Measurements from ENCODE around the gene TBCA.
A peak's percentile ranks its signal among the peaks of the same experiment; 100 is the strongest.

Gene TBCA

GRCh38 chr5:77775790-77776553, at the start of gene TBCA:
TSS of gene TBCA (minus strand) at chr5:77776339. CDS start at chr5:77776257, 82 bp downstream.
- peak; percentile 90 for DNase-seq

- no peak for DNase-seq
These were observed 48.8 kb upstream of the TBCA start for GRCh38 chr5:77824981-77825380.

- DNase-seq = no peak
These were observed 40.5 kb upstream of the TBCA start for GRCh38 chr5:77816686-77817085.

- DNase-seq = no peak
These were observed 36.9 kb upstream of the TBCA start for GRCh38 chr5:77812926-77813589.

- no peak for DNase-seq
These were observed 30.2 kb upstream of the TBCA start for GRCh38 chr5:77806213-77806843.

GRCh38 chr5:77798456-77798855, 22.3 kb upstream of the TBCA start:
- no peak for DNase-seq

GRCh38 chr5:77797136-77797535, 21.0 kb upstream of the TBCA start:
- no peak for DNase-seq

- DNase-seq = no peak
These were observed 19.7 kb upstream of the TBCA start for GRCh38 chr5:77795846-77796245.

- no peak for DNase-seq
These were observed 19.1 kb upstream of the TBCA start for GRCh38 chr5:77795268-77795667.

- no peak for DNase-seq
These were observed 15.8 kb upstream of the TBCA start for GRCh38 chr5:77791926-77792325.

- no peak for DNase-seq
These were observed 15.2 kb upstream of the TBCA start for GRCh38 chr5:77791356-77791755.

GRCh38 chr5:77785229-77785628, 9.1 kb upstream of the TBCA start:
- DNase-seq = no peak

GRCh38 chr5:77784735-77785134, 8.6 kb upstream of the TBCA start:
- DNase-seq = no peak

- DNase-seq = no peak
These were observed 4.9 kb upstream of the TBCA start for GRCh38 chr5:77781076-77781475.

- no peak for DNase-seq
These were observed 2.8 kb upstream of the TBCA start for GRCh38 chr5:77778881-77779438.

- no peak for DNase-seq
These were observed 2.3 kb upstream of the TBCA start for GRCh38 chr5:77778398-77778797.

GRCh38 chr5:77777911-77778310, 1.8 kb upstream of the TBCA start:
- no peak for DNase-seq

GRCh38 chr5:77777281-77777892, 1.2 kb upstream of the TBCA start:
- DNase-seq = no peak

GRCh38 chr5:77776554-77777206, 541 bp upstream of the TBCA start:
- DNase-seq = no peak

- no peak for DNase-seq
These were observed 954 bp downstream of the TBCA start for GRCh38 chr5:77774981-77775789.

GRCh38 chr5:77773734-77774280, 2.3 kb downstream of the TBCA start:
- DNase-seq = no peak

- no peak for DNase-seq
These were observed 3.4 kb downstream of the TBCA start for GRCh38 chr5:77772729-77773128.
